ENCODE measurements around the gene SHROOM4. TPM values are rescaled to one million over a fixed set of nuclear protein-coding genes. Genes with fewer than 3 reads are reported as not detected.

SHROOM4 gene
- total RNA-seq, 3 donors from 2014 or later (not counting 1 experiment from before 2014, with no cell fraction given): 0.05 to 0.09 TPM; not detected in 1

GRCh38 chrX:50812995-50813842 lies 775 bp downstream of the SHROOM4 start:
- intact Hi-C loops (cut with micrococcal nuclease): no loop called here
- TF ChIP-seq CTCF (IDR thresholded peaks at IDR 0.05): no peak
- Histone ChIP-seq H3K36me3 (ENCODE audit: control insufficient read depth, insufficient read depth, low read length) (no peaks in the 10 kb centered on the region), H3K9me3 (ENCODE audit: control insufficient read depth, insufficient read depth, low read length) (no peaks in the 10 kb centered on the region), H3K4me1 (ENCODE audit: control insufficient read depth, insufficient read depth, low read length) (peaks cover 13% of the 10 kb centered on the region), H3K4me3 (ENCODE audit: low read length) (no peak overlapping the region), H3K27ac (ENCODE audit: low read length) (no peak overlapping the region), H3K27me3 (ENCODE audit: control insufficient read depth, insufficient read depth, low read length) (no peaks in the 10 kb centered on the region)
- peaks cover 20 to 60% of the 10 kb centered on the region in 2 donors for H3K27me3 Mint-ChIP-seq (ENCODE audit: low read depth in 2 of 2)
- no peak overlapping the region for H3K27ac Mint-ChIP-seq
- no peaks in the 10 kb centered on the region for H3K9me3 Mint-ChIP-seq
- no peak for ATAC-seq
- DNase-seq: no peak
- H3K4me1 Mint-ChIP-seq: no peaks in the 10 kb centered on the region
- no peak overlapping the region for H3K4me3 Mint-ChIP-seq
- no peaks in the 10 kb centered on the region for H3K36me3 Mint-ChIP-seq
- WGBS (ENCODE audit: insufficient coverage): under 1% methylated on average over 53 of the region's 59 CpGs

GRCh38 chrX:50805276-50805675 lies 8.7 kb downstream of the SHROOM4 start:
- DNase-seq (no peak), ATAC-seq (no peak)
- no peak for TF ChIP-seq CTCF (IDR thresholded peaks at IDR 0.05)
- Mint-ChIP-seq H3K4me1 (no peaks in the 10 kb centered on the region), H3K9me3 (no peaks in the 10 kb centered on the region), H3K36me3 (no peaks in the 10 kb centered on the region), H3K27me3 (ENCODE audit: low read depth in 2 of 2) (peaks cover 1 to 27% of the 10 kb centered on the region in 2 donors), H3K27ac (no peak overlapping the region), H3K4me3 (no peak overlapping the region)
- intact Hi-C loops (cut with micrococcal nuclease): no loop called here
- no peak overlapping the region for H3K27ac ChIP-seq (ENCODE audit: low read length)
- no peaks in the 10 kb centered on the region for H3K9me3 ChIP-seq (ENCODE audit: control insufficient read depth, insufficient read depth, low read length)
- H3K36me3 ChIP-seq (ENCODE audit: control insufficient read depth, insufficient read depth, low read length): no peaks in the 10 kb centered on the region
- 100% methylated on average over 1 of the region's 4 CpGs for WGBS (ENCODE audit: insufficient coverage)
- H3K4me1 ChIP-seq (ENCODE audit: control insufficient read depth, insufficient read depth, low read length): no peaks in the 10 kb centered on the region
- H3K4me3 ChIP-seq (ENCODE audit: low read length): no peak overlapping the region
- no peaks in the 10 kb centered on the region for H3K27me3 ChIP-seq (ENCODE audit: control insufficient read depth, insufficient read depth, low read length)

- no peak for TF ChIP-seq CTCF (IDR thresholded peaks at IDR 0.05)
- Histone ChIP-seq H3K27ac (ENCODE audit: low read length) (no peak overlapping the region), H3K9me3 (ENCODE audit: control insufficient read depth, insufficient read depth, low read length) (no peaks in the 10 kb centered on the region), H3K27me3 (ENCODE audit: control insufficient read depth, insufficient read depth, low read length) (no peaks in the 10 kb centered on the region), H3K4me3 (ENCODE audit: low read length) (no peak overlapping the region), H3K36me3 (ENCODE audit: control insufficient read depth, insufficient read depth, low read length) (no peaks in the 10 kb centered on the region), H3K4me1 (ENCODE audit: control insufficient read depth, insufficient read depth, low read length) (no peaks in the 10 kb centered on the region)
- Mint-ChIP-seq H3K36me3 (no peaks in the 10 kb centered on the region), H3K4me1 (no peaks in the 10 kb centered on the region), H3K9me3 (no peaks in the 10 kb centered on the region), H3K27ac (no peak overlapping the region), H3K4me3 (no peak overlapping the region), H3K27me3 (ENCODE audit: low read depth in 2 of 2) (peaks cover 0 to 10% of the 10 kb centered on the region in 2 donors)
- DNase-seq: no peak
- ATAC-seq: no peak
- 75% methylated on average over 1 of the region's 2 CpGs for WGBS (ENCODE audit: insufficient coverage)
- intact Hi-C loops (cut with micrococcal nuclease): no loop called here
Observed at GRCh38 chrX:50801135-50801534, 12.9 kb downstream of the SHROOM4 start.

Measured in natural killer cell (primary cell).